ENCODE data around the gene GPR160. TPM values are rescaled to one million over a fixed set of nuclear protein-coding genes. Genes with fewer than 3 reads are reported as not detected.
A peak's percentile ranks its signal among the peaks of the same experiment; 100 is the strongest.

GPR160 gene
- total and polyA plus RNA-seq, 2 of the 13 experiments (the other 11 are each of a cell fraction or from before 2014, with no cell fraction given) = 12.1 to 23.2 TPM

DNA sequence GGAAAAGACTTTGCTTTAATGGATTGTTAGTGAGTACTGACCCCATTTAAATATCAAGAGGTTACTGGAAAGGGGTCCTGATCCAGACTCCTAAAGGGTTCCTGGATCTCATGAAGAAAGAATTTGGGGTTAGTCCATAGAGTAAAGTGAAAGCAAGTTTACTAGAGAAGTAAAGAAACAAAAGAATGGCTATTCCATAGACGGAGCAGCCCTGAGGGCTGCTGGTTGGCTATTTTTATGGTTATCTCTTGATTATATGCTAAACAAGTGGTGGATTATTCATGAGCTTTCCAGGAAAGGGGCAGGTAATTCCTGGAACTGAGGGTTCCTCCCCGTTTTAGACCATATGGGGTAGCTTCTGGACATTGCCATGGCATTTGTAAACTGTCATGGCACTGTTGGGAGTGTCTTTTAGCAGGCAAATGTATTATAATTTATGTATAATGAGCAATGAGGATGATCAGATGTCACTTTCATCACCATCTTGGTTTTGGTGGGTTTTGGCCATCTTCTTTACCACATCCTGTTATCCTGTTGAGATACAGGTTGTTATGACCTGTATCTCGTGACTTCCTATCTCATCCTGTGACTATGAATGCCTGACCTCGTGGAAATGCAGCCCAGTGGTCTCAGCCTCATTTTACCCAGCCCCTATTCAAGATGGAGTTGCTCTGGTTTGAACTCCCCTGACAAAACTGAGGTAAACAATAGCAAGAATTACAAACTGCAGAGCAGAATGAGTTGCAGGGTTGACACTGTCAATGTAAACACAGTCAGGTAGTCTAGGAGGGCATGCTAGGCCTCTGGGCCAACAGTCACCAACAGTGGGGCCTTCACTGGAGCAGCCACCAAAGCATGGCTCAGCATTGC lies 10.3 kb upstream of the GPR160 start:
- Histone ChIP-seq H3K79me2 (ENCODE audit: insufficient read depth, low read length) (no peaks in the 10 kb centered on the region), H3K4me3 (replicated peaks in 1 of 3; ENCODE audit: insufficient read depth in 1 of 3, low read depth in 2 of 3, low read length in 3 of 3) (no peak overlapping the region), H3K9me3 (ENCODE audit: low read length) (no peaks in the 10 kb centered on the region), H3K4me1 (ENCODE audit: insufficient read depth, low read length) (peaks cover 35% of the 10 kb centered on the region), H3K9ac (ENCODE audit: insufficient read depth, low read depth, low read length) (no peak overlapping the region), H3K27ac (ENCODE audit: extremely low read length, insufficient read depth, low read length) (no peak overlapping the region), H3K36me3 (replicated peaks in 1 of 2; ENCODE audit: control insufficient read depth in 1 of 2, insufficient read depth in 2 of 2, low read length in 2 of 2) (no peaks in the 10 kb centered on the region), H3K27me3 (ENCODE audit: control insufficient read depth in 1 of 2, insufficient read depth in 2 of 2, low read length in 2 of 2) (0 out of 5 replicates have a peak, but pooled peaks cover 0 to 6% of the 10 kb centered on the region in 2 experiments), H3K4me2 (ENCODE audit: low read depth, low read length) (peak overlapping the region; percentile 28; the same call in 1 of the 2 replicates), H4K20me1 (ENCODE audit: insufficient read depth, low read length) (no peaks in the 10 kb centered on the region), H2AFZ (ENCODE audit: low read length) (no peak overlapping the region)
- POLR2A ChIA-PET = no interaction called here
- DNase-seq (ENCODE audit: low spot score) (peak; percentile 25), FAIRE-seq (no peak), ATAC-seq (peak; percentile 97)
- intact Hi-C loops (cut with micrococcal nuclease; ENCODE audit: unreplicated experiment) (loop anchor here (10.0 kb wide), 1 partner anchor 263 kb away; the partner anchor contains the start of genes ACTRT3 and TERC), in situ Hi-C loops (cut with HindIII; ENCODE audit: extremely low pct_ligation_motif_present, low pct_unique_long_range_greater_than_20kb) (no loop called here)
- 41% methylated on average over 4 of the region's 4 CpGs for WGBS (ENCODE audit: low lambda C conversion rate)
- no TSS peak for BruUV-seq (replicated peaks)
- CTCF ChIA-PET (ENCODE audit: low intra/inter-chr PET ratio, low total read pairs) = no interaction called here
- TF ChIP-seq GATA4 (IDR thresholded peaks at IDR 0.05; ENCODE audit: borderline replicate concordance, low read depth) (no peak), TEAD3 (CRISPR knock-in tag; optimal IDR thresholded peaks at IDR 0.05; ENCODE audit: borderline replicate concordance) (peak; percentile 54), ZNF577 (CRISPR knock-in tag; IDR thresholded peaks at IDR 0.05; ENCODE audit: borderline replicate concordance, low read depth) (no peak), ZMYM4 (CRISPR knock-in tag; IDR thresholded peaks at IDR 0.05) (no peak), FOXK1 (CRISPR knock-in tag; IDR thresholded peaks at IDR 0.05; ENCODE audit: borderline replicate concordance, low read depth) (peak; percentile 56; the same call in 1 of the 2 replicates), KDM2A (CRISPR knock-in tag; IDR thresholded peaks at IDR 0.05; ENCODE audit: borderline replicate concordance, low read depth) (no peak), ZSCAN20 (CRISPR knock-in tag; IDR thresholded peaks at IDR 0.05; ENCODE audit: borderline replicate concordance) (no peak), ZNF746 (CRISPR knock-in tag; IDR thresholded peaks at IDR 0.05) (no peak), IRF1 (CRISPR knock-in tag; IDR thresholded peaks at IDR 0.05; ENCODE audit: low read depth) (no peak), GATAD2A (CRISPR knock-in tag; IDR thresholded peaks at IDR 0.05) (peak; percentile 38; the same call in 1 of the 2 replicates), ELK4 (CRISPR knock-in tag; IDR thresholded peaks at IDR 0.05; ENCODE audit: borderline replicate concordance) (no peak), SP4 (CRISPR knock-in tag; IDR thresholded peaks at IDR 0.05) (no peak), FOXA1 (IDR thresholded peaks at IDR 0.05) (no peak), FOXA1 (CRISPR knock-in tag; IDR thresholded peaks at IDR 0.05) (peak; percentile 74), DR1 (CRISPR knock-in tag; IDR thresholded peaks at IDR 0.05) (no peak), CHD2 (IDR thresholded peaks at IDR 0.05; ENCODE audit: low read depth, low read length) (no peak), SP140L (CRISPR knock-in tag; IDR thresholded peaks at IDR 0.05; ENCODE audit: borderline replicate concordance) (no peak)
- TF ChIP-seq, protein P1, sequence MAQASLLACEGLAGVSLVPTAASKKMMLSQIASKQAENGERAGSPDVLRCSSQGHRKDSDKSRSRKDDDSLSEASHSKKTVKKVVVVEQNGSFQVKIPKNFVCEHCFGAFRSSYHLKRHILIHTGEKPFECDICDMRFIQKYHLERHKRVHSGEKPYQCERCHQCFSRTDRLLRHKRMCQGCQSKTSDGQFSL (CRISPR knock-in tag; IDR thresholded peaks at IDR 0.05) = no peak
- TF ChIP-seq, protein P2, sequence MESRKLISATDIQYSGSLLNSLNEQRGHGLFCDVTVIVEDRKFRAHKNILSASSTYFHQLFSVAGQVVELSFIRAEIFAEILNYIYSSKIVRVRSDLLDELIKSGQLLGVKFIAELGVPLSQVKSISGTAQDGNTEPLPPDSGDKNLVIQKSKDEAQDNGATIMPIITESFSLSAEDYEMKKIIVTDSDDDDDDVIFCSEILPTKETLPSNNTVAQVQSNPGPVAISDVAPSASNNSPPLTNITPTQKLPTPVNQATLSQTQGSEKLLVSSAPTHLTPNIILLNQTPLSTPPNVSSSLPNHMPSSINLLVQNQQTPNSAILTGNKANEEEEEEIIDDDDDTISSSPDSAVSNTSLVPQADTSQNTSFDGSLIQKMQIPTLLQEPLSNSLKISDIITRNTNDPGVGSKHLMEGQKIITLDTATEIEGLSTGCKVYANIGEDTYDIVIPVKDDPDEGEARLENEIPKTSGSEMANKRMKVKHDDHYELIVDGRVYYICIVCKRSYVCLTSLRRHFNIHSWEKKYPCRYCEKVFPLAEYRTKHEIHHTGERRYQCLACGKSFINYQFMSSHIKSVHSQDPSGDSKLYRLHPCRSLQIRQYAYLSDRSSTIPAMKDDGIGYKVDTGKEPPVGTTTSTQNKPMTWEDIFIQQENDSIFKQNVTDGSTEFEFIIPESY (CRISPR knock-in tag; IDR thresholded peaks at IDR 0.05) = no peak
- TF ChIP-seq, protein P3, sequence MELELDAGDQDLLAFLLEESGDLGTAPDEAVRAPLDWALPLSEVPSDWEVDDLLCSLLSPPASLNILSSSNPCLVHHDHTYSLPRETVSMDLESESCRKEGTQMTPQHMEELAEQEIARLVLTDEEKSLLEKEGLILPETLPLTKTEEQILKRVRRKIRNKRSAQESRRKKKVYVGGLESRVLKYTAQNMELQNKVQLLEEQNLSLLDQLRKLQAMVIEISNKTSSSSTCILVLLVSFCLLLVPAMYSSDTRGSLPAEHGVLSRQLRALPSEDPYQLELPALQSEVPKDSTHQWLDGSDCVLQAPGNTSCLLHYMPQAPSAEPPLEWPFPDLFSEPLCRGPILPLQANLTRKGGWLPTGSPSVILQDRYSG (CRISPR knock-in tag; IDR thresholded peaks at IDR 0.05) = no peak
